ENCODE measurements around the gene DBH. TPM values are rescaled to one million over a fixed set of nuclear protein-coding genes. Genes with fewer than 3 reads are reported as not detected.

DBH gene
- total and polyA plus RNA-seq, 2 donors (not counting 1 experiment from before 2014, with no cell fraction given), result not detected

GRCh38 chr9:133686642-133687575 lies 50.7 kb downstream of the DBH start:
- Histone ChIP-seq H3K79me2 (ENCODE audit: control insufficient read depth, insufficient read depth, low read length) (no peaks in the 10 kb centered on the region), H3K9ac (ENCODE audit: low read length) (no peak overlapping the region), H3K9me3 (ENCODE audit: control extremely low read depth in 1 of 3, control insufficient read depth in 2 of 3, insufficient read depth in 1 of 3, low read length in 2 of 3) (peaks cover 0 to 3% (median 0%) of the 10 kb centered on the region in 3 donors), H2AFZ (ENCODE audit: insufficient read depth, low read depth, low read length, poor library complexity, severe bottlenecking) (no peak overlapping the region), H3K27ac (ENCODE audit: low read length in 2 of 2) (no peak overlapping the region), H3K27me3 (replicated peaks in 1 of 4; ENCODE audit: control extremely low read depth in 1 of 4, control insufficient read depth in 3 of 4, insufficient read depth in 4 of 4, low read length in 3 of 4) (no peaks in the 10 kb centered on the region), H3K4me2 (replicated peaks; ENCODE audit: low read depth, low read length, poor library complexity, severe bottlenecking) (no peak overlapping the region), H3K4me1 (ENCODE audit: control insufficient read depth in 2 of 2, insufficient read depth in 2 of 2, low read length in 2 of 2) (peaks cover 0 to 14% of the 10 kb centered on the region in 2 donors), H3K4me3 (ENCODE audit: control extremely low read depth in 1 of 5, extremely low read depth in 1 of 5, insufficient read depth in 1 of 5, low read depth in 2 of 5, low read length in 4 of 5) (no peak overlapping the region), H4K20me1 (ENCODE audit: control insufficient read depth, insufficient read depth, low read length, poor library complexity, severe bottlenecking) (no peaks in the 10 kb centered on the region), H3K36me3 (replicated peaks in 1 of 2; ENCODE audit: control extremely low read depth in 1 of 2, control insufficient read depth in 1 of 2, extremely low read depth in 1 of 2, insufficient read depth in 2 of 2, low read length in 1 of 2) (no peaks in the 10 kb centered on the region)
- H3K27me3 Mint-ChIP-seq, result no peaks in the 10 kb centered on the region
- no peaks in the 10 kb centered on the region for H3K9me3 Mint-ChIP-seq (ENCODE audit: insufficient read depth)
- POLR2A ChIA-PET, result no interaction called here
- TF ChIP-seq EZH2 (IDR thresholded peaks at IDR 0.05; ENCODE audit: borderline replicate concordance, insufficient read depth, low read depth, low read length, poor library complexity, severe bottlenecking), result no peak
- no peak for TF ChIP-seq CTCF (IDR thresholded peaks at IDR 0.05)
- 89% methylated on average over 21 of the region's 24 CpGs for WGBS (ENCODE audit: insufficient coverage)
- H3K27ac Mint-ChIP-seq, result no peak overlapping the region
- ATAC-seq (ENCODE audit: low read depth), result no peak
- DNase-seq, result no peak
- CTCF ChIA-PET, result no interaction called here
- H3K4me3 Mint-ChIP-seq, result no peak overlapping the region
- intact Hi-C loops (cut with micrococcal nuclease), result no loop called here
- peaks cover 7% of the 10 kb centered on the region for H3K4me1 Mint-ChIP-seq
